Pons (tissue), 1 donor: ENCODE measurements around the gene CTNNBL1.

Experiments used
- DNase-seq: peaks from one replicate; pipeline ENCODE4 v3.0.0-alpha.2; 2016; ENCODE audit warnings: low spot score

The CTNNBL1 gene

DNA sequence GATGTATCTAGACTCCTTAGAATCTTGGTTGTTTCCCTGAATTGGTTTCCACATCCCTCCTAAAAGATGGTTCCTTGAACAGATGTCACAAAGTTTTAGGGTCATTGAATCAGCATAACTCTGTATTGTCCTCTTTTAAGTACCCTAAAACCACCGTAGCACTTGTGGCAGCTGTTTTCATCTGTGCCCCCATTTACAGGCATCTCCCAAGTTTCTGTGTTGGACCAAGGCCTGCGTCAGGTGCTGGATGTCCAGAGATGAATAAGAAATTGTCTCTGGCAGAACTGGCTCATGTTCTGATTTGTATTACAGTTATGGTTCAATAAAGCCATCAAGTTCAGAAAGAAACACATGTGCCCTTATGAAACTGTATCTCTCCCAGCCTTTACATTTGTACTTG lies 48.3 kb downstream of the CTNNBL1 start:
- DNase-seq: no peak

DNA sequence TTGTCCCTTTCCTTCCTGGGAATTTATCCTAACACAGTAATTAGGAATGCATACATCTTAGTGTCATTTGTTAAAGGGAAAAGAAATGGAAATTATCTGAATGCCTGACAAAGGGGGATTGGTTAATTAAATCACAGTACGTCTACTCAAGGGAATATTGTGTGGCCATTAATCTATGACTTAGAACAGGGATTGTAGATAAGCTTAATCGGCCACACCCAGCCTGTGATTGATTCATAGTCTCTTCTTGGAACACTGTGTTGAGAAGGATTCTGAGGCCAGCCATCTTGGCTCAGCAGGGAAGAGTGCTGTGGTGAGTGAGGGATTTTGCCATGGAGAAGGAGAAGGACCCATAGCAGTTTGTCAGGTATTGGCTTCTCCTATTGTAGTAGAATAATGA lies 50.5 kb downstream of the CTNNBL1 start:
- no peak for DNase-seq

DNA sequence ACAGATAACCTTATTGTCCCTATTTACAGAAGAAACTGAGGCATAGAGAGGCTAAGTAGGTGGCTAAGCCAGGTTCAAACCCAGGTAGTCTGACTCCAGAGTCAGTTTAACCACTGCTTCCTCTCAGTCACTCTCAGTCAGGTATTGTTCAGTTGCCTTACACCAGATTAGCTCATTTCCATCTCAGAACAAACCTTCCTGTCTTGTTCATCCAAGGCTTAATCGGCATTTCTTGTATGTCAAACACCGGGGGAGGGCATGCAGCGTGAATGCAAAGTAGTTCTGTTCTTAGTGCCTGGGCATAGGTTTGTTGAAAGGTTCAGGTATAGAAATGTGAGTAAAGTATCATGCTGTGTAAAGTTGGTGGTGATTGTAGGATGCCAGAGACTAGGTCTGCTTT lies 51.7 kb downstream of the CTNNBL1 start:
- no peak for DNase-seq

DNA sequence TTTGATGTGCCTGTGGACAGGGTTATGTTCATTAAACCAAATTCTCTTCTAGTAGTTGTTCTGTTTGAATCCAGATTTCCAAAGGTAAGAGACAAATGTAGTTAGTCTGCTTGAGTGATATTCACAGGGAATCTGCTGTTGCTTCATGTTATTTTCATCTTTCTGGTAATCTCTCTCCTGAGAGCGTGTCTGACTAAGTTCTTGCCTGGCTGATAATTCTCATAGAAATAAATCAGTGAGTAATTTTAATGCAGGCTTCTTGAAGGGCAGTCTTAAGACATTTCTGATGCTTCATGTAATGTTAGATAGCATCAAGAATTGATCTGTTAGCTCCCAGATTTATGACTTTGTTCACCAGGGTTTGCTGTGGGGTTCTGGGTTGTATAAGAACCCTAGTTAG lies 54.2 kb downstream of the CTNNBL1 start:
- no peak for DNase-seq

DNA sequence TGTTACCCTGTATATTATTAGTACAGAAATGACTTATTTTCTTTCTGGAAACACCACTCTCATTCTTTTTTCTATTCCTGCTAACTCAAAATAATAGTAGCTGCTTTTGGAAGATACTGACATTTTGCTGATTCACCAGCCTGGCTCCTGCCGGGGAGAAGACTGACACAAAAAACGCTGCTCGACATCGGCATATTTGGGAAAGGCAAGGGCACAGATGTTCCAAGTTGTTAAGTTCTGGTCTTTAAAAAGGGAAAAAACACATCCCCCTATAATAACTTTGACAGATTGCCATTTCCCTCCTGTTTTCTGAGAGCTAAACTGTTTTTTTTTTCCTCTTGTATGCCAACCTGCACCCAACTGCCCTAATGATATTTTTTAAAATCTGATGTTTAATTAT lies 55.4 kb downstream of the CTNNBL1 start:
- DNase-seq: no peak

DNA sequence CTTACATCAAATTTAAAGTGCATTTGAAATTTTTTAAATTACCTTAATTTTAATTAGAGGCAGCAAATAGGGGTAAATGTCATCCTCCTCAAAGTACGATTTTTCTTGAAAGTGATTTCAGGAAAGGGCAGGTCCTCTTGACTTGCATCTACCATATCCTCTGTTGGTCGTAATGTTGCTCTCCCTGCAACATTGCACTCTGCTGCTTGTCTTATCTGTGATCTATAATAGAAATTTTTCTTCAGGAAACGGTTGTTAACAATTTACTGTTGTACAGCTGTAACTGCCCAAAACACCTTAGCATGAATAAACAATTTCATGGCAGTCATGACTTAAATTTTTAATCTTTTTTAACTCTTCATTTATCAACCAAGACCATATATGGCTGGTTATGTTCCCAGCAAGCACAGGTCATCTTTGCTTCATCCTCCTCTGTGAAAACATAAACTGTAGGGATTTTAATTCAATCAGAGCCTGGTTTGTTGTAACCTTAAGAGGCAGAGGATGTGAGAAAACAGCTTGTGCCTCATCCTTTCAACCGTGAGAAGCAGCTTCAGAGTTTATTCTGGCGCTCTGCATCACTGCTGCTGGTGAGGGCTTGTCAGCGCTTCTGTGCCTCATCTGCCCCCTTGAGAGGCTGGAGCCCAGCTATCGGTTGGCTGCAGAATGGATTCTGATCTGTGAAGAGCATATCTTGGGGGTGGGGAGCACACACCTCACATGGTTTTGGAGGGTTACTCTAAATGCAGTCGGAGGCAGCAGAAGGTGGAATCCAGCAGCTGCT lies 56.0 kb downstream of the CTNNBL1 start:
- DNase-seq: no peak

DNA sequence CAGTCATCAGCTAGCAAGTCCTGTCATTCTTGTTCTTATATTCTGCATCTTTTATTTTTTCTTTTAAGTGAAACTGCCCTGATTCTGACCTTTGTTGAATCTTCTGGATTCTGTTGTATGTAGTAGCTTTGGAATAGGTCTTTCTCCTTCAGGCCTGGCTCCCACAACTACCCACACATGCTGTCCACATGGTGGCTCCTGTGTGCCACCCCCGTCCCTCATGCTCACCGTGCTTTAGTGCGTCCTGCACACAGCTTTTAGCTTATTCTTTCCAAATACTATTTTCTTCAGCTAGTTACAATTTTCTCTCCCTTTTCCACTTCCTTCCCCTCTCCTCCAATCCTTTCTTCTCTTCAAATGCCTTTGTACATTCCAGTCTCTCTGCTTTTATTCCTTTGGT lies 61.8 kb downstream of the CTNNBL1 start:
- peak; percentile 61 for DNase-seq

DNA sequence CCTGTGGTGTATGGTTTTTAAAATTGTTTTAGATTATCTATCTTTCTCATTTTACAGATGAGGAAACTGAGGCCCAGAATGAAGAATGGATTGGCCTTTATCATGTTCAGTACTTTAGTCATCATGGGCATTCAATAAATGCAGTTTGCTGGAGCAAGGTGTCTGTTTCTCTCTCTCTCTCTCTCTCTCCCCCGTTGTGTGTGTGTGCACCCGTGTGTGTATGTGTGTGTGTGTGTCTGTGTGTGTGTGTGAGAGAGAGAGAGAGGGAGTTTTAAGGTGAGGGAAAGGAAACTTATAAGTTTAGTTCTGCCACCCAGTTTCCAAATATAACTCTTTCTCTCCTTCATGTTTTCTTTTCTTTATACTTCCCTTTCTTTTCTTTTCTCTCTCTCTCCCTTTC lies 62.4 kb downstream of the CTNNBL1 start:
- DNase-seq: no peak

DNA sequence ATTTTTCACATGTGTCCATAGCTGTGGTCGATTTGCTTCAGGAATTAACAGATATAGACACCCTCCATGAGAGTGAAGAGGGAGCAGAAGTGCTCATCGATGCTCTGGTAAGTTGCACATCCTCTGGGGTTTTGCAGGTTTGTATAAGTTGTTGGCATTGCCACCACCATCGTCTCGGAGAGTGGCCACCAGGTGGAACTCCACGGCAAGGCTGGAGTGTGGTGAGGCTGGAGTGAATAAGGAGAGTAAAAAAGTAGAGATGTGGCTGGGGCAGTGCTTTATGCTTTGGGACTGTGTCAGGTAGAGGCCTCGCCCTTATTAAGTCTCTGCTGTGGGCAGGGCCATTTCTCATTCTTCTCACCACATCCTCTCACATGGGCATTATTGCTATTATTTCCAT lies 63.7 kb downstream of the CTNNBL1 start:
- no peak for DNase-seq

DNA sequence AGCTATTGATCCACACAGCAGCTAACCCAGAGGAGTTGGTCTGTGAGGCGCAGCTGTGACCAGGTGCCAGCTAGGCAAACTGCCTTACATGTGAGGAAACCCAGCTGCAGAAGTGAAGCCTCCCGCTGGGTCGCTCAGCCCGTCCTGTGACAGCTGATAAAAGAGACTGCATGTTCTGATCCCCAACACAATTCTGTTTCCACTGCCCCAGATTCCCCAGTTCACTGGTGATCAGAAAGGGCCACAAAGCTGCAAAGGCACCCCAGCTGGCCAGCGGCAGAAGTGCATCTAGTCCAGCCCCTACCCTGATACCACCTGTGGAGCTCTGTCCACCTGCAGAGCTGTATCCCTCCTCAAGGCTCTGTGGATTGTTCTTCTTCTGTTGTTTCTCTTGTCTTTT lies 64.5 kb downstream of the CTNNBL1 start:
- DNase-seq: no peak

DNA sequence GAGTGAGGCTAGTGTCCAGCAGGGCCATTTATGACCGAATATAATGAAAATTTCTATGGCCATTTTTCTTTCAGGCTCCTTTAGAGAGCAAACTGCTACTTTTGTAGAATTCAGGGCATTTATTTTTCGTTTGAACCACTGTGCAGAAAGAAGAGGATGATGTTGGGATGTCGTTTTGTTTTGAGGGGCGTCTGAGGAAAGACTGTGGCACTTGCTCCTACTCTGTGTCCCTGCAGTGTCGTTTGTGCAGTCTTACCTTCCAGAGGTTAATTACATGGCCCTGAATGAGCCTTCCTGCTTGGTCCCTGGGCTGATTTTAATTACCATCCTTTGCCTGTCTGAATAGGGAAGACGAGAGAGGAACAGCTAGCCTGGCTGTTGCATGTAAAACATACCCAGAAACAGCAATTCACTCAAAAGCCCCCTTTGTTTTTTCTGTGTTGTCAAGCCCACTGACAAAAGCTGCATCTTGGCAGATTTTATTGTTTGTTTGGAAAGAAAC lies 65.3 kb downstream of the CTNNBL1 start:
- no peak for DNase-seq

DNA sequence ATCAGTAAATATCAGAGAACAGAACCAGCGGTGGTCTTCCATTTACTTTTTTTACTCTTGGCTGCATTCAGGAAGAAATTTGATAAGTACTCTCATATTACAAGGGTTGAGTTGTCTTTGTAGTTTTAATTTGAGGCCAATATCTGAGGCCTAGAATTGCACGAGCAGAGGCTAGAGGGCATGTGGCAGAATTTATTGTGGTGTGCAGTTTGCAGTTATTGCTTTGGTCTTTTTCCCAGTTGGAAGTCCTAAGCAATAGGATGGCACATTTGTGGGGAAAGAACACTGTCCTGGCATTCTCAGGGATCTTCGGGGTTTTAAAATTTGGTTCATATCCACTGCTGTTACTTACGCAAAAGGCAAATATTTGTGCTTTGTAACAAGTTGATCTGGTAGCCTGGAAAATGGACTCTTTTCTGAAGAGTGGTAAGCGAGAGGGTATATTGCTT lies 66.0 kb downstream of the CTNNBL1 start:
- no peak for DNase-seq

DNA sequence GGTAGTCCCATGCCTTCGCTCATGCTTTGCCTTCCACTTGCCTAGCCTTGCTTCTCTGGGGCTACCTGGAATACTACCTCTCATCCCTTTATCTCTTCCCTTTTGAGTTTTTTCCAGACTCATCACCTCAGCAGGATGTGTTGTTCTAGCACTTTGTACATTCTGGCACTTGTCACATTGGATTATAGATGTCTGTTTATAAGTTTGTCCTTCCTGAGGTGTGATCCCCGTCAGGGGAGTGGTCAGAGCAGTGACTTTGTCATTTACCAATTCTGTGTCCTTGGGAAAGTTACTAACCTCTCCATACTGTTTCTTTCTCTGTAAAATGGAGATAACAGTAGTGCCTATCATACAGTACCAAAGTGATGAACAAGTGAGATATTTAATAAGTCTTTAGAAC lies 66.5 kb downstream of the CTNNBL1 start:
- DNase-seq: no peak

DNA sequence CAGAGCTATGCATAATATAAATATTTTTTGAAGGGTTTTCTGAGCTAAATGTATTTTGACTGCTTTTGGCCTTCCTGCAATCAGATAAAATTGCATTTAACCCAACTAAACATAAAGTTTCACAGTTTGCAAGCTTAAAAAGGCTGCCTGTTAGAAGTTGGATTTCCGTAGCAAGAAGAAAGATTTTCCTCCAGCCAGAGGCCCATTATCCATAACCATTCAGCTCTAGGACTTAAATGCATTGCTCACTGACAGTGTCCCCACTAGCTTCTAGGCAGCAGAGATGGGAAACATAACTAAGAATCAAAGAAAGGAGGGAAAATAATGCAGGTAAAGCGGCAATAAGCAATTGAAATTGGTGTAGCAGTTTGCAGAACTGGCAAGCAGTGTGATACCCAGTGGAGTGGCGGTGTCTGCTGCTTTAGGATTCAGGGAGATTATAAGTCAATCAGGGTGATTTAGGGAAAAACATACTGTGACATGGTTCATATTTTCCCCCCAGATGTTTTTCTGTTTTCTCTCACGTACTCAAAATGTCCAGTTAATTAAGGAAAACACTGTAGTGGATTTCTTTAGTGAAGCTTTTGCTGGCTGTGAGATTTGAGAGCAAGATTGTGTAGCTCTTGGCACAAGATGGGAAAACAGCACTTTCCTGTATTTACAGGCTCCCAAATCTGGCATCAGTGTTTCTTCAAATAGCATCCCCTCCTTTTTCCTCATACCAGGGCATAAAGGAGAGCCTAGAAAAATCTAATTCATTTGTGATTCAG lies 69.1 kb downstream of the CTNNBL1 start:
- no peak for DNase-seq

DNA sequence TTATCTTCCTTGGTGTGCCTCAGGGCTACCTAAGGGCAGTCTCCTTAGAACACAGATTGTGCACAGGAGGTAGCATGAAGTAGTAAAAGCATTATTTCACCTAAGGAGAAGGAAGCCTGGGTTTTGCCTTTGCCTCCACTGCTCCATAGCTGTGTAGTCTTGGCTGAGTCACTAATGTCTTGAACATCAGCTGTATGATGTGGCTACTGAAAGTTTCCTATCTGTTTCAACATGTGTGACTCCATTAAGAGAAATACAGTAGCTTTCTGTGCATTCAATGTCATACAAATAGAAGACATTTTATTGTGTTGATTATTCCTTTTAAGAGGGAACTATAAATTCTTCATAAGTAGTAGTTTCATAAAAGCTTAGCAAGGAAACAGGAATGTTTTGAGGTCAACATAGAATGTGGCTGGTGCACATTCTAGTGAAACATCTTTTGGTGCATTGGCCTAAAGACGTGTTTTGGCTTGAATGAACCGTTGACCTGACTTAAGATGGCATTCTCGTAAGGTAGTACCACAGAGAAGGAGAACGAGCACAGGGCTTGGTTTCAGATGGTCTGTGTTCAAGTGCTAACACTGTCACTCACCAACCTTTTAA lies 70.6 kb downstream of the CTNNBL1 start:
- DNase-seq: no peak

DNA sequence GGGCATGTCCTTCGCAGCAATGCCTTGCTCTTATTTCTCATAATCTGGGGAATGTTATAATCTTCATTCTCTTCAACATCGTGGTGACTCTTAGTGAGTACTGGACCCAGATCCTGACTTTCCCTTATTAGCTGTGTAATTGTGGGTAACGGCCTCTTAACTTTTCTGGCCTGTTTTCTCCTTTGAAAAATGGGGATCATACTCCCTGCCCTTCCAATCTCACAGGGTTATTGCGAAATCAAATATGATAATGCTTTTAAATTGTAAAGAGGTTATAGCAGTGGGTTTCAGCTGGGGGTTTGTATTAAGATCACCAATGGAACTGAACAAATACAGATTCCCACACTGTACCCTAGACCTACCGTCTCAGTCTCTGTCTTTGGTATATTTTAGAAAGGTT lies 77.1 kb downstream of the CTNNBL1 start:
- DNase-seq: no peak

DNA sequence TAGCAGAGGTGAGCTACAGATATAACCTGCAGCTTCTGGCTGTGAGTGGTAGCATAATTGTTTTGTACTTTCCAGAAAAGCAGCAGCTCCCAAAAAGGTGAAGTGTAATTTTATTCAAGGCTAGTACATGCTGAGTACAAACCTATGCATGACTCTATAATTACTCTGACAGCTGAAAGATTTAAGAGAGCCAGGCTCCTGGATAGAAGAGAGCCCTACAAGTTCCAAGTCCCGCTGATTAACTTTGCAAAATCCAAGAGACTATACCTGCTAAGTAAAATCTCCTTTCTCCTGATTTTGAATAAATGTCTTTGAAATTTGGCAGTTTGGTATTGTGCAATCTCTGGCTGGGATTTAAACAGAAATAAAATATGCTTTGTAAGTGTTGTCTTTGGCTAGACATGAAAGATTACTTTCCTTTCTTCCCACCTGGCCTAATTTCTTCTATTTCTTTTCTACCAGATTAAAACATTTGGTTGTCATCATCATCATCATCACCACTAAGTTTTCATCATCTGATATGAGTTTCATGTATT lies 79.5 kb downstream of the CTNNBL1 start:
- no peak for DNase-seq

DNA sequence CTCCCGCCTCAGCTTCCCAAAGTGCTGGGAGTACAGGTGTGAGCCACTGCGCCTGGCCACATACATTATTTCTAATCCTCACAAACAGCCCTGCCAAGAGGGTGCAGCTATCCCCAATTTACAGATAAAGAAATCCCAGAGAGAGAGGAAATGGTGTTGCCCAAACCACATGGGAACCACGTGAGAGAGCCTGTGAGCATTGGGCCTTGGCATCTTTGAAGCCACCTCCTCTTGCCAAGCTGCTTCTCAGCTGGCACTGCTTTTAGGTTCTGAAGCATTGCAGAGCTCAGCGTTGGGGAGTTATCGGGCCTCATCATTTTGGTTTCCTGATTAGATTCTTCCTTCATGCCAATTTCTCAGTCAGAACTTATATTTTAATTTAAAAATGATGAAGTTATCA lies 80.3 kb downstream of the CTNNBL1 start:
- no peak for DNase-seq

DNA sequence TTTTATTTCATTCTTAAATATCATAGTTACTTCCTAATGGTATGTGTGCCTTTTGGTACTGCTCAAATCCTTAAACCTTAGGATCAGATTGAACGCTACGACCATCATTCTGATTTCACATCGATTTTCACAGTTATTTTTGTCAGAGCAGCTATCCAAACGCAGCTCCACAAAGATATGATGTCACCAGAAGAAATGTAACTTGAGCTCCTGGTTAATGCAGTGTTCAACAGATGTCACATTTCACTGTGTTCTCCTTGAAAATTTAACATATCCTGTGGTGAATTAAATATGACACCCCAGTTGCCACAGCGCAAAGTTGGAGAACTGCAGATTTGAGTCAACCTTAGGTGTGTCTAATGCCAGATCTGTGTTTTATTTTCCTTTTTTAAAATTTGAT lies 81.4 kb downstream of the CTNNBL1 start:
- no peak for DNase-seq

DNA sequence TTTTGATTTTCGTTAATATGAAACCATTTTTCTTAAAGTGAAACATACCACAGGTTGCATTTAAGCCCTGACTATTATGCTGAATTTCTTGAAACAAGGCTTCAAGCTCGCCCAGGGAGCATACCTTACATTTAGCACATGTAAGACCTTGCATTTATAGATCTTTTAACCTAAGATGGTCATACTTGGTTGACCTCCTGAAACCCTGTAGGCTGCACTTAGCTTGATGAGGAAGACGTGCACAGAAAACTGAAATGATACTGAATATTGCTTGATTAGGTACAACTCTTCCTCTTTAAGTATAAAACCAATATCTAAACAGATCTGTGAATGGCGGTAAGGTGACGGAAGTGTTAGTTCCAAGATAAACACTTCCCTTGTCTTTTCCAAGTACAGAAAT lies 82.2 kb downstream of the CTNNBL1 start:
- DNase-seq: no peak

DNA sequence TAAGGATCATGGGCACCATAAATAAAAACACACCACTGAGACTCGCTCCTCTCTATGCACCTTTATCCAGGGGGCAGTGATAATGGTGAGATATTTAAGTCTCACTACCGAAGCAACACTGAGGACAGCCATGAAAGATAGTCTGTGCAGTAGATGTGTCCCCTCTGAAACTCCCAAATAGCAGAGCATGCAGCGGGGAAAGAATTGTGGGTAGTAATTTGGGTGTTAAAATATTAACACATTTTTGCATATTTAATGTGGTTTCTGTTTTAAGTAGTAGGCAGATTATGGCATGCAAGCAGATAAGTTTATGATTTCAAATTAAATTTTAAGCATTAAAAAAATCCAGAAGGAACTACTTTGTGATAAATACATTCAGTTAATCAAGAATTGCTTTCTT lies 82.7 kb downstream of the CTNNBL1 start:
- no peak for DNase-seq

DNA sequence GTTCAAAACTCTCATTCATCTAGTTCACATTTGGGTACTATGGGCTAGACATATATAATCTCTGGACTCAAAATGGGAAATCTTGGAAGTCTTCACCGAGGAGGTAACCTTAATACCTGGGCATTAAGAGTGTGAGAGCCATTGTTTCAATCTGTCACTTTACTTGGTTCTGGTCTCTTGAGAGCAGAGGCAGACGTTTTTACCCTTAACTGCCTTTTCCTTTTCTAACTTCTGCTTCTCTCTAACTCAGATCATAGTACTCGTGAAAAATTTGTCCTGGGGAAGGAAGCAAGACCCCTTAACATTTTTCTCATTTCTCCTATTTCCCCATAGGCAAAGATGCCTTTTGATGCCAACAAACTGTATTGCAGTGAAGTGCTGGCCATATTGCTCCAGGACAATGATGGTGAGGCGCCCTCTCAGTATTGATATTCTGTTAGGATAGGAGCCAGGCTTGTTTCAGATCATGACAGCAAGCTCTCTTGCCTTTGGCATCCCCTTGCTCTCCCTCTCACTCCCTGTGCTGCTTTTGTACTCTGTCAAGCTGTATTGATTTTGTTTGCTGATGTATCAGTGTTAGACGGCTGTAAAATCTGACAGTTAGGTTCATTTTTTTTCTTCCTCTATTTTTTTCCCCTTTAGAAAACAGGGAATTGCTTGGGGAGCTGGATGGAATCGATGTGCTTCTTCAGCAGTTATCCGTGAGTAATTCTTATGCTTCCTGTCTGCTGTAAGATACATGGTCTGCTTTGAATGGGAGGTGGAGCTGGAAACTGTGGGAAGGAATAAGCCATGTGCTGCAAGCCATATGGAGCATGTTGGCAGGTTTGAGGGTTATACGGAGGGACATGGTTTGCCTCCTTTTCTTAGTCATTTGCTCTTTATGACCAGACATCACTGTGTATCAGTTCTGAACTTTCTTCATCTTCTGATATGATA lies 83.5 kb downstream of the CTNNBL1 start:
- no peak for DNase-seq
